Measurements from ENCODE around the gene KCNK10. TPM values are rescaled to one million over a fixed set of nuclear protein-coding genes. Genes with fewer than 3 reads are reported as not detected.

The KCNK10 gene
- total and polyA plus RNA-seq, 2 of the 8 experiments (the other 6 are each of a cell fraction or from before 2014, with no cell fraction given) = 0.45 to 0.63 TPM

GRCh38 chr14:88146881-88147649, 176.0 kb downstream of the KCNK10 start:
- no peak overlapping the region for H3K9ac ChIP-seq (replicated peaks in 1 of 4; ENCODE audit: extremely low read depth in 1 of 4, low read depth in 3 of 4, low read length in 3 of 4)
- no peaks in the 10 kb centered on the region; a peak in 1 of 7 replicates for H3K27me3 ChIP-seq (replicated peaks in 1 of 4; ENCODE audit: control insufficient read depth in 3 of 4, extremely low read depth in 1 of 4, insufficient read depth in 3 of 4, low read length in 3 of 4)
- no peak overlapping the region for H2BK120ac ChIP-seq (replicated peaks; ENCODE audit: low read depth, low read length)
- no peak overlapping the region for H4K5ac ChIP-seq (ENCODE audit: insufficient read length, low read depth, low read length)
- no peaks in the 10 kb centered on the region for H3K9me3 ChIP-seq (ENCODE audit: insufficient read depth in 2 of 2, low read depth in 1 of 2, low read length in 1 of 2)
- no peak overlapping the region for H3K23ac ChIP-seq (ENCODE audit: insufficient read length)
- 76% methylated on average over 8 of the region's 8 CpGs; no CpG with 5 or more reads in 1 of the 2 experiments for WGBS, 2 experiments (ENCODE audit: extremely low coverage in 1 of 2, insufficient coverage in 1 of 2, insufficient read length in 1 of 2, insufficient replicate concordance in 2 of 2, low coverage in 1 of 2, low lambda C conversion rate in 2 of 2, missing lambda C conversion rate in 1 of 2)
- no peak overlapping the region for H3K4me3 ChIP-seq (ENCODE audit: extremely low read depth in 1 of 4, insufficient read depth in 2 of 4, low read depth in 3 of 4, low read length in 4 of 4)
- no peaks in the 10 kb centered on the region for H3K79me2 ChIP-seq (ENCODE audit: control insufficient read depth in 1 of 2, insufficient read depth in 2 of 2, low read length in 2 of 2)
- no peak overlapping the region for H2BK12ac ChIP-seq (ENCODE audit: low read depth, low read length)
- H4K8ac ChIP-seq (ENCODE audit: extremely low read depth, insufficient read depth, low read length) = no peak overlapping the region
- no peak overlapping the region for H3K56ac ChIP-seq (replicated peaks; ENCODE audit: insufficient read length, low read depth, low read length)
- peaks cover 2% of the 10 kb centered on the region; the same call in 1 of the 2 replicates for H3K23me2 ChIP-seq (ENCODE audit: low read depth, low read length)
- H3K36me3 ChIP-seq (ENCODE audit: control insufficient read depth in 2 of 4, insufficient read depth in 4 of 4, low read length in 3 of 4) = no peaks in the 10 kb centered on the region
- DNase-seq (ENCODE audit: low read depth in 1 of 2, low spot score in 2 of 2) (no peak), FAIRE-seq (no peak)
- no peak overlapping the region for H2BK15ac ChIP-seq (ENCODE audit: low read length)
- ChIA-PET CTCF (ENCODE audit: partially characterized antibody) (interaction anchor here (0.7 to 2.2 kb wide), 6 partner anchors 8 to 201 kb away, joined by 3 to 6 read pairs (median 3); no protein-coding TSS in a partner anchor), POLR2A (ENCODE audit: partially characterized antibody) (no interaction called here)
- H3K4ac ChIP-seq (replicated peaks; ENCODE audit: insufficient read length, low read depth, low read length) = no peak overlapping the region
- no peaks in the 10 kb centered on the region for H4K20me1 ChIP-seq (replicated peaks in 1 of 2; ENCODE audit: control insufficient read depth in 1 of 2, insufficient read depth in 2 of 2, low read length in 2 of 2)
- H4K91ac ChIP-seq (replicated peaks; ENCODE audit: insufficient read length, low read length) = no peak overlapping the region
- no peak overlapping the region for H3K18ac ChIP-seq (ENCODE audit: extremely low read depth, low read length)
- H3K27ac ChIP-seq (ENCODE audit: low read depth, low read length) = no peak overlapping the region
- H3K14ac ChIP-seq (ENCODE audit: insufficient read length) = no peak overlapping the region
- H2AFZ ChIP-seq (ENCODE audit: low read length) = no peak overlapping the region
- no peak overlapping the region for H2AK5ac ChIP-seq (ENCODE audit: low read depth, low read length)
- H3K4me1 ChIP-seq (replicated peaks in 1 of 4; ENCODE audit: control insufficient read depth in 3 of 4, insufficient read depth in 4 of 4, low read length in 3 of 4) = no peaks in the 10 kb centered on the region
- no peak overlapping the region for H3K4me2 ChIP-seq (ENCODE audit: insufficient read depth in 1 of 2, low read depth in 2 of 2, low read length in 2 of 2)
- H2BK5ac ChIP-seq (ENCODE audit: low read depth, low read length) = no peak overlapping the region
- H3K79me1 ChIP-seq (ENCODE audit: low read depth, low read length) = no peaks in the 10 kb centered on the region
- no peak overlapping the region for H2BK20ac ChIP-seq (ENCODE audit: low read length)
- TF ChIP-seq RNF2 (IDR thresholded peaks at IDR 0.05; ENCODE audit: borderline replicate concordance, low read depth, low read length, missing control alignments, poor library complexity, severe bottlenecking) (no peak), KDM1A (IDR thresholded peaks at IDR 0.05; ENCODE audit: borderline replicate concordance, low read length) (no peak), SUZ12 (IDR thresholded peaks at IDR 0.05; ENCODE audit: low read length) (no peak), USF2 (IDR thresholded peaks at IDR 0.05; ENCODE audit: low read length) (no peak), KDM5A (IDR thresholded peaks at IDR 0.05; ENCODE audit: low read length) (no peak), HDAC2 (IDR thresholded peaks at IDR 0.05; ENCODE audit: borderline replicate concordance in 1 of 2, low read depth in 2 of 2, low read length in 2 of 2) (no peak), E2F6 (IDR thresholded peaks at IDR 0.05) (no peak)

Data from H1 (cell line).